Gastrocnemius medialis (tissue), 4 donors: ENCODE measurements around the gene MANF. TPM values are rescaled to one million over a fixed set of nuclear protein-coding genes. Genes with fewer than 3 reads are reported as not detected.

Experiments
- ATAC-seq, 2 donors: fragments of 150-250 bp; one replicate each; pipeline ENCODE4 v1.9.1; 2016
- DNase-seq, 2 donors: peaks; one replicate each; pipeline ENCODE4 v3.0.0-alpha.2; 2019
- H3K27ac ChIP-seq, 4 donors: fragments of 200-600 bp; sonication (generic); 1 replicate in 1 of 4; 2 replicates in 3 of 4; pipeline ENCODE4 v1.5.1; 2016 to 2018; ENCODE audit warnings: mild to moderate bottlenecking in 2 of 4, moderate library complexity in 1 of 4
- H3K27me3 ChIP-seq, 3 donors: fragments of 200-600 bp; sonication (generic) in 2 of 3; 1 replicate in 1 of 3; 2 replicates in 2 of 3; pipeline versions ENCODE4 v1.5.1 to v1.6.0; 2016 to 2019; ENCODE audit warnings: mild to moderate bottlenecking in 1 of 3, moderate library complexity in 1 of 3
- H3K36me3 ChIP-seq, 2 donors: fragments of 200-600 bp; sonication (generic) in 1 of 2; one replicate each; pipeline ENCODE4 v1.5.1; 2017 to 2018
- H3K4me1 ChIP-seq, 2 donors: fragments of 200-600 bp; sonication (generic) in 1 of 2; one replicate each; pipeline ENCODE4 v1.5.1; 2016 to 2017; ENCODE audit warnings: mild to moderate bottlenecking in 2 of 2
- H3K4me3 ChIP-seq, 4 donors: fragments of 200-600 bp; sonication (generic) in 3 of 4; 1 replicate in 1 of 4; 2 replicates in 3 of 4; pipeline ENCODE4 v1.5.1; 2016 to 2019; ENCODE audit warnings: mild to moderate bottlenecking in 2 of 4
- H3K9me3 ChIP-seq, 3 donors: fragments of 200-600 bp; sonication (generic) in 2 of 3; 1 replicate in 1 of 3; 2 replicates in 2 of 3; pipeline ENCODE4 v1.5.1; 2016 to 2019
- CTCF ChIP-seq, 5 experiments: fragments of 450-650 bp in 3 of 5; fragments of 200-600 bp in 2 of 5; sonication (generic) in 2 of 5; IDR thresholded peaks in 4 of 5; conservative IDR thresholded peaks in 1 of 5; 1 replicate in 4 of 5; 2 replicates in 1 of 5; pipeline ENCODE4 v1.5.1; 2016 to 2019; ENCODE audit warnings: antibody characterized with exemption in 5 of 5, mild to moderate bottlenecking in 3 of 5, moderate library complexity in 3 of 5
- POLR2A ChIP-seq, 2 donors: fragments of 450-650 bp; IDR thresholded peaks; one replicate each; pipeline ENCODE4 v1.6.1; 2017; ENCODE audit warnings: antibody characterized with exemption in 2 of 2, mild to moderate bottlenecking in 2 of 2, moderate library complexity in 2 of 2
- in situ Hi-C, 4 donors: fragments of 200-750 bp; cut with MboI; loops; one replicate each; pipeline versions ENCODE4 v1.15.0 to v1.8.0; 2017; ENCODE audit warnings: low sequenced_read_pairs in 4 of 4
- intact Hi-C: fragments of 100-400 bp; cut with DNase I; formaldehyde crosslinking; loops from one replicate; pipeline ENCODE4 v1.15.1; 2023; ENCODE audit warnings: low total_unique reads
- total RNA-seq, 4 donors: library from RNA; depleted of rRNA; stranded (reverse); fragments of >200 nt; gene quantifications; one replicate each; pipeline versions ENCODE4 v1.1.0 to v1.2.3, GENCODE V29; 2016

Gene MANF
- total RNA-seq, 4 donors from 2014 or later = 4.4 to 19.7 (median 11.5) TPM

- Histone ChIP-seq H3K4me3 (no peak overlapping the region), H3K27me3 (no peaks in the 10 kb centered on the region), H3K36me3 (peaks cover 0 to 45% of the 10 kb centered on the region in 2 donors), H3K27ac (no peak overlapping the region), H3K4me1 (peaks cover 6 to 19% of the 10 kb centered on the region in 2 donors), H3K9me3 (no peaks in the 10 kb centered on the region)
- intact Hi-C loops = no loop called here
- TF ChIP-seq POLR2A (IDR thresholded peaks at IDR 0.05) (no peak), CTCF (IDR thresholded peaks at IDR 0.05 in 4 of 5, conservative IDR thresholded peaks at IDR 0.05 in 1 of 5) (no peak)
- DNase-seq (no peak), ATAC-seq (no peak)
- in situ Hi-C loops = no loop called here
Observed at GRCh38 chr3:51400166-51400565, 15.1 kb downstream of the MANF start.

DNA sequence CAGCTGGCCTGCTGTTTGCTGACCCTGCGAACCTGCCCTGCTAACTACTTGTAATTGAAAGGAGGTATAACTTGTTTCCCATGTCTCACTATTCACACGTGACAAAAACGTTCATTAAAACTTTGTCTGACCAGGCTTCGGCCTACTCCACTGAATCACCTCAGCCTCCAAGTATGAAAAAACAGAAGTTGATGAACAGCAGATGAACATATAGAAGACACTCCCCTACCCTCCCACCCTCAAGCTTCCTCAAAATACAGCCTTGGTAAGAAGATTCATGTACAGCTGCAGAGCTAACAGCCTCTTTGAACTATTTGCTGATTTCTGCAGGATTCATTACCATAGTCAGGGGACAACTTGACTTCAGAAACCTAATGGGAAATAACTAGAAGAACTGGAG, 16.6 kb downstream of the MANF start:
- no peaks in the 10 kb centered on the region for H3K27me3 ChIP-seq
- no peak for ATAC-seq
- H3K4me3 ChIP-seq = no peak overlapping the region
- intact Hi-C loops (no loop called here), in situ Hi-C loops (no loop called here)
- H3K4me1 ChIP-seq = peaks cover 0 to 4% of the 10 kb centered on the region in 2 donors
- no peak for DNase-seq
- H3K9me3 ChIP-seq = no peaks in the 10 kb centered on the region
- no peak overlapping the region for H3K27ac ChIP-seq
- TF ChIP-seq POLR2A (IDR thresholded peaks at IDR 0.05) = no peak
- TF ChIP-seq CTCF (IDR thresholded peaks at IDR 0.05 in 4 of 5, conservative IDR thresholded peaks at IDR 0.05 in 1 of 5) = no peak
- H3K36me3 ChIP-seq = peaks cover 0 to 30% of the 10 kb centered on the region in 2 donors

DNA sequence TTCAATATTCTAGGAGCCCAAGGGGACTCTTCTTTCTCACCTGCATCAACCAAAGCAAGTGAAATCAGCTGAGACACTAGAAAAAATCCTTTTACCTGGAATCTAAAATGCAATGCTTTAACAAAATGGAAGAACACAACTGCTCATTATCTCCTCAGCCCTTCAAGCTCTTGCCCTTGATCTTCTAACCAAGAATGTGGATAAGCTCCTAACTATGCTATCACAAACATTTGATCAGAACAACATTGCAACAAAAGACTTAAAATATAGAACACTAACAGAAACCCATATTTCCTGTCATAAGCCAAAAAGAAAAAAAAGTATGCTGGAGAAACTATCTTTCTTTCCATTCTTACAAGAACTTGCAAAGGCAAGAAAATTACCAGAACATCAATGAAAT, 18.6 kb downstream of the MANF start:
- Histone ChIP-seq H3K4me1 (no peaks in the 10 kb centered on the region), H3K4me3 (no peak overlapping the region), H3K27ac (no peak overlapping the region), H3K9me3 (no peaks in the 10 kb centered on the region), H3K36me3 (peaks cover 0 to 13% of the 10 kb centered on the region in 2 donors), H3K27me3 (no peaks in the 10 kb centered on the region)
- ATAC-seq (no peak), DNase-seq (no peak)
- no peak for TF ChIP-seq POLR2A (IDR thresholded peaks at IDR 0.05)
- no peak for TF ChIP-seq CTCF (IDR thresholded peaks at IDR 0.05 in 4 of 5, conservative IDR thresholded peaks at IDR 0.05 in 1 of 5)
- intact Hi-C loops (no loop called here), in situ Hi-C loops (no loop called here)

- no peak for TF ChIP-seq CTCF (IDR thresholded peaks at IDR 0.05 in 4 of 5, conservative IDR thresholded peaks at IDR 0.05 in 1 of 5)
- TF ChIP-seq POLR2A (IDR thresholded peaks at IDR 0.05) = no peak
- H3K9me3 ChIP-seq = no peaks in the 10 kb centered on the region
- peaks cover 3 to 25% of the 10 kb centered on the region in 2 donors for H3K36me3 ChIP-seq
- H3K4me3 ChIP-seq = no peak overlapping the region
- no peak overlapping the region for H3K27ac ChIP-seq
- H3K4me1 ChIP-seq = no peaks in the 10 kb centered on the region
- in situ Hi-C loops = no loop called here
- intact Hi-C loops = no loop called here
- no peak for DNase-seq
- H3K27me3 ChIP-seq = no peaks in the 10 kb centered on the region
- ATAC-seq = no peak
Observed at GRCh38 chr3:51408021-51408420, 22.9 kb downstream of the MANF start.

DNA sequence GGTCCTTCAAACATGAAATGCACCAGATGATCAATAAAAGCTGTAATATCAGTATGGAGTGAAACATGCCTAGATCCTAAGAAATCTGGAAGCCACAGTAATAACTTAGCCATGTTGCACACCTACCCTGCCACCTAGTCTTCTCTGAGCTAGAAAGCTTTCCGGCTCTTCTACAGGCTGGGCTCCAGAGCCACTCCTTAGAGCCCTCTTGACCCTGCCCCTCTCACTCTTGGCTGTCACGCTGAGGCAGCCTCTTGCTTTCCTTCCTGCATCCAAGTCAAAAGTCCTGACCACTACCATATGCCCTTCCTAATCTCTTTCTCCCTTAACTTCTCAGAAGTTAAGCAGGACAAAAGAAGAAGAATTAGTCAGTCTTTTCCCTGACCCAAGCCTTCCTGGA, 23.7 kb downstream of the MANF start:
- in situ Hi-C loops = no loop called here
- no peak for ATAC-seq

More for the DNA sequence above, 23.7 kb downstream of the MANF start:
- Histone ChIP-seq H3K4me1 (no peaks in the 10 kb centered on the region), H3K27me3 (no peaks in the 10 kb centered on the region), H3K4me3 (no peak overlapping the region), H3K27ac (no peak overlapping the region), H3K36me3 (peaks cover 3 to 27% of the 10 kb centered on the region in 2 donors), H3K9me3 (no peaks in the 10 kb centered on the region)
- intact Hi-C loops = no loop called here
- DNase-seq = no peak
- TF ChIP-seq POLR2A (IDR thresholded peaks at IDR 0.05) (no peak), CTCF (IDR thresholded peaks at IDR 0.05 in 4 of 5, conservative IDR thresholded peaks at IDR 0.05 in 1 of 5) (no peak)
